Hair follicular keratinocyte (primary cell): ENCODE measurements around the gene MSH5. TPM values are rescaled to one million over a fixed set of nuclear protein-coding genes. Genes with fewer than 3 reads are reported as not detected.

ENCODE experiments used
- total RNA-seq: library from RNA; depleted of rRNA; stranded (reverse); fragments of >200 nt; gene quantifications from 2 replicates; pipeline ENCODE4 v1.2.3, GENCODE V29; 2015

MSH5 gene
- total RNA-seq = 6.2 and 7.4 TPM in 2 replicates

DNA sequence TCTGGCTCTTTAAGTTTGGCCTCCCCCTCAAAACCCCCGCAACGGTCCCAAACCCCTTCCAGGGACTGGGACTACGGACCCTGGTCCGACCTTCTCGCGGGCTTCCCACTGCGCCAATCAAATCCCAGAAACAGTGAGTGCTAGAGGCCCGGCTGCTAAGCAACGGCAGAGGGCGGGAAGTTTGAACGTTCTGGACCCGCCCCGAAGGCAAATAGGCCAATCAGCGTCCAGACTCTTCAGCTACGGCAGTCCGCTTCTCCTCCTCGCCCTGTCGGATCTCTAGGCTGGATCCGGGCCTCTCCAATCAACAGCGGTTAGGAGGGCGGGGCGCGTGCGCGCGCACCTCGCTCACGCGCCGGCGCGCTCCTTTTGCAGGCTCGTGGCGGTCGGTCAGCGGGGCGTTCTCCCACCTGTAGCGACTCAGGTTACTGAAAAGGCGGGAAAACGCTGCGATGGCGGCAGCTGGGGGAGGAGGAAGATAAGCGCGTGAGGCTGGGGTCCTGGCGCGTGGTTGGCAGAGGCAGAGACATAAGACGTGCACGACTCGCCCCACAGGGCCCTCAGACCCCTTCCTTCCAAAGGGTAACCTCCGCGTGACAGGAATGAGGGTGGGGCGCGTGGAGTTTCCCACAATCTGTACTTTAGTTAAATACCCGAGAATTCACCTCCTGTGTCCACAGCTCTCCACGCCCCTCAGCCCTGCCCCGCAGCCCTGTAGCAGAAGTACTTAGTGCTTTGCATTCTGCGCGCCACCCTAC is at the start of gene MSH5:
MSH5 (plus strand) TSS at position 367 of the 758 bp plus-strand sequence. CDS start 462 bp downstream, outside the sequence.

DNA sequence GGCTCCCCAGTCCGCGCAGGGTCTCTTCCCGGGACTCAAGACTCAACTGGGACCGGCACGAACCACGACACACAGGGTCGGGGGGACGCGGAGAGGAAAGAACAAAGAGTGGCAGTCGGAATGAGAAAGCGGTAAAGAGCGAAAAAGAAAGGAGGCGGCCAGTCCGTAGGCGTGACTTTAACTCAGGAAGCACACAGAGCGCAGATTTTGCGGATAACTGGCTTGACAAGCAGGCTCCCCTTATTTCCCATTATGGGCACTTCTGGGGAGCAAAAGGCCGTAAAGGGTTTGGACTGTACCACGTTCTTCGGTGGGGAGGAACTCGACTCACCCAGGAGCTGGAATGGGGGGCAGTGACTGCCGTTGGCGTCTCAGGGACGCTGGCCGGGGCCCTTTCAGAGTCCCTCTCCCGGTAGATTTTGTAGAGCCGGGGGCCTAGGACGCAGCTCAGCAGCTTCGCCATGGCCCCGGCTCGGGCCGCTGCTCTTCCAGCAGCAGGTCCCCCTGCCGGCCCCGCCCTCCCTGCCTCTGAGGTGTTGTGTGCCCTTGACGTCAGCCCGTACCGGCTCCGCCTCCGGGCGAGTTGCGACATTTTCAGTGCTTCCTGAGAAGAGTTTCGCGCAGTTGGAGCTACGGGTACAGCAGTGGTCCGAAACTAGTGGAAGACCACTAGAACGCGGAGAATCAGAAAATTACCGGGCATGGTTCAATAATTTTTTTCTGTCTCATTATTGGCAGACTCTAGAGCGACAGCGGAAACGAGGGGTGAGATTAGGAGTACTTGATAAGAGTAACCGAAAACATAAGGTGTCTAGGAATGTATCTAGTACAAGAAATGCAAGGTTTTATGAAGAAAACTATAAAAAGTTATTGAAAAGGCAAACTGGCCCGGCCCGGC is 36.7 kb upstream of the MSH5 start, which contains the start of gene ABHD16A:
ABHD16A (minus strand) TSS at position 506 of the 898 bp plus-strand sequence; CDS start at position 463, 43 bp downstream.

DNA sequence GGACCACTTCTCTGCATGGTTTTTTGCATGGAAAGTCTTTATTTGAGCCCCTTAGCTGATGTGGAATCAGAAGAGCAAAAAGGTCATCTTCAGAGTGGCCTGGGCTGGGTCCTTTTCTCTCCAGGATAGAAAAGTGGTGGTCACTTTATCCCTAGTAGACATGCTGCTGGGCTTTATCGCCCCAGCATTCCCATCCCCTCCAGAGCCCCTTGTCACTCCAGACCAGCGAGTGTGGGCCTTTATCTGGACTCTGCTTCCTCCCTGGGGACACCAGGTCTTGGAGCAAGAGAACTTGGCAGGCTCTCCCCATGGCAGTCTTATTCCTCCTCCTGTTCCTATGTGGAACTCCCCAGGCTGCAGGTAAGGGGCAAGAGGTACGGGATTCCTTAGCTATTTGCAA is 33.2 kb upstream of the MSH5 start, which contains the start of gene LY6G6F:
LY6G6F (plus strand) TSS at position 268 of the 400 bp plus-strand sequence; CDS start at position 309, 41 bp downstream.

DNA sequence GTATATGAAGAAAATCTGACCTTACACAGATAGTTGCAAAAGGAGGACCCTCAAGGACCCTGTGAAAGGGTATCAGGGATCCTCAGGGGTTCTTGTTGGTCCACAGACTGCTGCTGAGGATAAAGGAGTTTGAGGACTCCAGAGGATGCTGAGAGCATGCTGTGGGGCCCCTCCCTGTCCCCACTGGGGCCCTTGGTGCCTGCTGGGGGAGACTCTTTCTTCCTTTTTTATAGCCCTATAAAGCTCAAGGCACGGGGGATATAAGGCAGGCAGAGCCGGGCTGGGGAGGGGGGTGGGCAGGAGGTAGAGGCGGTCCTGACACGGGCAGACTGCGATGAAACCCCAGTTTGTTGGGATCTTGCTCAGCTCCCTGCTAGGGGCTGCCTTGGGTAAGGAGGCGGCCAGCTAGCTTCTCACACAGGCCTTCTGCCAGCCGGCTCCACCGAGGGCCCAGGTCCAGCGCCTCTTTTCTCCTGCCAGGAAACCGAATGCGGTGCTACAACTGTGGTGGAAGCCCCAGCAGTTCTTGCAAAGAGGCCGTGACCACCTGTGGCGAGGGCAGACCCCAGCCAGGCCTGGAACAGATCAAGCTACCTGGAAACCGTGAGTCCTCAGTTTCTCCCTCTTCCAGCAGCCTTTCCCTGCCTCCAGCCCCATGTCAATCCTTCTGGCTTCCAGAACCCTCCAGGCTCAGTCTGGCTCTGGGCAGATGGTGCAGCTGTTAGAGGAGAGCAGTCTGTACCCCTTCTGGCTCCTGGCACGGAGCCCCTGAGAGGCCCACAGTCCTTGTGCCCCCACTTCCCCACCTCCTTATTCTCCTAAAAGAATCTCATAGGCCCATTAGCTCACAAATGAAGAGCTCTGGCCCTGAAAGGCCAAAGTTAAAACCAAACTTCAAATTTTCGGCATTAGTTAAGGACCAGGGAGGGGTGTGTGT is 24.5 kb upstream of the MSH5 start, which contains the start of gene LY6G6D:
LY6G6D (plus strand) TSS at position 327 of the 937 bp plus-strand sequence; CDS start at position 335, 8 bp downstream.

DNA sequence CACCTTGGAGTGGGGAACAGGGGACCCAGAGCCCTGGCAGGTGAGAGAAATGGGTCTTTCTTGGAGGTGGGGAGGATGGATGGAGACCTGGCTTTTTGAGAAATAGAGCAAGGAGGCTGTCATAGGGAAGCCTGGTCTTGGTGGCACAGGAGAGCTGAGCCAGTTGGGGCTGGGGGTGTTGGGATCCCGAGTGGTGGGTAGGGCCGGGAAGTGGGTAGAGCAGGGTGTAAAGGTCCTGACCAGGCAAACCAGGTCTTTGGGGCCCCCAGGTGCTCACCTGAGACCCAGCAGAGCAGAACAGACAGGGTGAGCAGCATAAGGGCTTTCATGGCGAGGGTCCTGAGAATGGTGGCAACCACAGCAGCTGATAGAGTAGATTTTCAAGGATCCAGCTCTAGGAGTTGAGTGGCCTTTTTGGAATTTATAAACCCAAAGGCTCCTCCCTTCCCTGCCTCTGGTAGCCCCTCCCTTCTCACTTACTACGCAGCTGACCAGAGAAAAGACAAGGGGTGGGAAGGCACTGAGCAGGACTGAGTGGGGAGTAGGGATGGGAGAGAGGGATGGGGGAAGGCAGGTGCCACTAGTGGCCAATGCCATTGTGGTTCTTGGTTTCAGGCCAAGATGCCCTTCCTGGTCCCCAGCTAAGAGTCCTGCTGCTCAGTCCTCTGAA is 18.3 kb upstream of the MSH5 start, which contains the start of gene LY6G6C:
LY6G6C (minus strand) TSS at position 396 of the 670 bp plus-strand sequence; CDS start at position 329, 67 bp downstream.

DNA sequence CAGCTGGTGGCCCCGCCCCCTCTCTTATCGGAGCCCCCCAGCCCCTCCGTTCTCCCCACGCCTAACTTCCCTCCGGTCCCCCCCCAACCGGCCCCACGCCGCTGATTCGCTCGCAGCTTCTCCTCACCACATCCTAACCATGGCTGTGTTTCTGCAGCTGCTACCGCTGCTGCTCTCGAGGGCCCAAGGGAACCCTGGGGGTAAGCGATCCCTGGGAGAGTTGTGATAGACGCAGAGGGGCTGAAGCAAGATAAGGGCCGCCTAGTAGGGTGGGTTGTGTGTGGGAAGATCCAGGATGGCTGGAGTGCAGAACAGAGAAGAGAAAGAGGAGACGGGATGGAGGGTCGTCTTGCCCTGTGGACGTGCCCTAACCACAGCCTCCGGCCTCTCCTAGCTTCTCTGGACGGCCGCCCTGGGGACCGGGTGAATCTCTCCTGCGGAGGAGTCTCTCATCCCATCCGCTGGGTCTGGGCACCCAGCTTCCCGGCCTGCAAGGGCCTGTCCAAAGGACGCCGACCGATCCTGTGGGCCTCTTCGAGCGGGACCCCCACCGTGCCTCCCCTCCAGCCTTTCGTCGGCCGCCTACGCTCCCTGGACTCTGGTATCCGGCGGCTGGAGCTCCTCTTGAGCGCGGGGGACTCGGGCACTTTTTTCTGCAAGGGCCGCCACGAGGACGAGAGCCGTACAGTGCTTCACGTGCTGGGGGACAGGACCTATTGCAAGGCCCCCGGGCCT is 16.4 kb upstream of the MSH5 start, which contains the start of gene MPIG6B:
MPIG6B (plus strand) TSS at position 129 of the 735 bp plus-strand sequence; CDS start at position 140, 11 bp downstream.

DNA sequence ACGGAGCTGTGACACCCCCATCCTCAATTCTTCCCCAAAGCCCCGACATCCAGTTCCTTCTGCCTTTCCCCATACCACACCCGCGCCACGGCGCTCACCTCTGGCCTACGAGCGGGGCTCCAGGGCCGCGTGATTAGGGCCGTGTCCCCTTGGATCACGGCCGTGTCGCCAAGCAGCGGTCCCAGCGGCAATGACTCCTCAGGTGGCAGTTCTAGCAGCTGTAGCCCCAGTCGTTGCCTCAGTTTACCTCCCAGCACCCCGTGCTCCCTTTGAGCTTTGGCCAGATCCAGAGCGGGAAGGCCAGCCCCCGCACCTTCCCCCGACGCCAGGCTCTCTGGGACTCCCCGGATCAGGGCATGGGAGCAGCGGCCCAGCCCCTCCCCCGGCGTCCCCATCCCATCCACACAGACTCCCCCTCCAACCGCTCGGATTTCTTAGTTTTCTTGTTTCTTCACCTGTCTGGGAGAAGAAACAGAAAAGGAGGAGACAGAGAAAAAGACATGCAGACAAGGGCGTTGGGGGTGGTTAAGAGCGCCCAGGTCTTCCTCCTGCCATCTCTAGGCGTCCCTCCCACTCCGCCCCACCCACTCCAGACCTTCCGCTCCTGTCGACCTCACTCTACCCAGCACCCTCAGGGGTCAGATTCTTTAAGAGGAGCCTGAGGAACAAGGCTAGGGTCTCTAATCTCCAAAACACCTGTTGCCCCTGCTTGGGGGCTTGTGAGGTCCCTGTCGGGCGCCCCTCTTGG is 10.9 kb upstream of the MSH5 start, which contains the start of gene DDAH2:
DDAH2 (minus strand) TSS at position 533 of the 748 bp plus-strand sequence; CDS start at position 395, 138 bp downstream.

DNA sequence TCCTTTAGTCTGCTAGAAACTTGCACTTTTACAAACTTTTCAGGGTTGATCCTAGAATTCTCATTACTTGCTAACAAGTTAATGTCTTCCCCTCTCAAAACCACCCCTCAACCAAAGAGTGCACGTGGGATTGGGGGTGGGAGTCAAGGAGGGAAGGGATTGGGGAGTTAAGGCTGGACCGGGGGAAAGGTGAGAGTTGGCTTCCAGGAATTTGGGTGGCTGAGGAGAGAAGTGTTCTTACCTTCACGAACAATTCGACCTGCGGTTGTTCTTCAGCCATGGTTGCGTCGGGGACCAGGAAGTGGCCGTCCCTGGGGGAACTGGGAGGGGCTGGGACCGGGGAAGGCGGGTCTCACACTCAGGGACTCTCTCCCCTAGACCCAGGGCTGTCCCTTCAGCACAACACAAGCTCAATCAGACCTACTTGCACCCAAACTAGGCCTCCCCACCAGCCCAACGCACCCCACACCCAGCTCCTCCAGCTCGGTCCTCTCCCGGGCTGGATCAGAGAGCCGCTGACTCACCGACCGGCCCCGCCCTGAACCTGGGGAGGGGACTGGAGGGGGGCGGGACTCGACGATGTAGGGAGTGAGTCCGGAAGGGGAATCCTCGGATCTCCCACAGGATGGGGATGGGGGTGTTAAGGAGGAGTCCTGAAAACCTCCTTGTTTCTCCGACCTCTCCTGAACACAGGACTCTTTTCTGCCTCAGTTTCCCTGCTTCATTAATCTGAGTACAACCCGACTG is 3.6 kb upstream of the MSH5 start, which contains the start of gene CLIC1:
CLIC1 (minus strand) TSS at position 510 of the 747 bp plus-strand sequence; CDS start at position 280, 230 bp downstream.

DNA sequence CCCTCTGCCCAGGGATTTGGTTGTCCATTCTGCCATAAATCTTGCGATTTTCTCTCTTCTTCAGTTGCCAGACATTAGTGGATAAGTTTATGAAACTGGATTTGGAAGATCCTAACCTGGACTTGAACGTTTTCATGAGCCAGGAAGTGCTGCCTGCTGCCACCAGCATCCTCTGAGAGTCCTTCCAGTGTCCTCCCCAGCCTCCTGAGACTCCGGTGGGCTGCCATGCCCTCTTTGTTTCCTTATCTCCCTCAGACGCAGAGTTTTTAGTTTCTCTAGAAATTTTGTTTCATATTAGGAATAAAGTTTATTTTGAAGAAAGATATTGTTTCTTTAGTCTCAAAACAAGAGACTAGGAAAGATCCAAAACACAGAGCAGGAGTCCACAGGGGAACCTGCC is 22.6 kb downstream of the MSH5 start, which contains the start of gene SAPCD1:
SAPCD1 (plus strand) TSS at position 301 of the 400 bp plus-strand sequence. CDS start 399 bp downstream, outside the sequence.

DNA sequence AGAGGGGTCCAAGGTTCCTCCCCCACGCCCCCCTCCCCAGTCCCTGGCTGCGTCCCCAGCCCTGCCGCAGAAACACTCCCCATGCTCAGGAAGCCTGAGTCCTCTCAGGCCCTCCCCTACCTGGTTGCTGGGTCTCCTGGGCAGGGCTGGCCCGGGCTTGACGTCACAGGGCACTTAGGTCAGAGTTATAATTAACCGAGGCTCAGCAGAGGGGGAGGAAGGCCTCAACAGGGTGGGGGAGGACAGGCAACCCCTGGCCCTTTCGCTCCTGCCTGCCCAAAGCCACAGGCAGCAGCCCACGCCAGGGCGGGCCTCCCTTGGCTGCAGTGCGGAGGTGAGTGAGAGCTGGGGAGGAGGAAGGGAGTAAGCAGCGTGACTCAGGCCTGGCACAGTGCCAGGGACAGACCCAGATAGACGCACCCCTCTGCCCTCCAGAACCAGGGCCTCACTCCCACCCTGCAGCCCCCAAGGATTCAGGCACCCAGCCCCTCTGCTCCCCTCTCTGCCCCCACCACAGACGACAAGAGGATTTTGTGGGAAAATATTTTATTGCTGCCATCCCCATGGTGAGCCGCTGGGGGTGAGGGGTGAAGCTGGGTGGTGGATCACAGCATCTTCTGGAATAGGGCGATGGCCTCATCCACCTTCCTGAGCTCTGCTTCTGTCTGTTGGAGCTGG is 37.3 kb downstream of the MSH5 start, which contains the start of gene VWA7:
VWA7 (minus strand) TSS at position 340 of the 678 bp plus-strand sequence. CDS start 549 bp downstream, outside the sequence.

DNA sequence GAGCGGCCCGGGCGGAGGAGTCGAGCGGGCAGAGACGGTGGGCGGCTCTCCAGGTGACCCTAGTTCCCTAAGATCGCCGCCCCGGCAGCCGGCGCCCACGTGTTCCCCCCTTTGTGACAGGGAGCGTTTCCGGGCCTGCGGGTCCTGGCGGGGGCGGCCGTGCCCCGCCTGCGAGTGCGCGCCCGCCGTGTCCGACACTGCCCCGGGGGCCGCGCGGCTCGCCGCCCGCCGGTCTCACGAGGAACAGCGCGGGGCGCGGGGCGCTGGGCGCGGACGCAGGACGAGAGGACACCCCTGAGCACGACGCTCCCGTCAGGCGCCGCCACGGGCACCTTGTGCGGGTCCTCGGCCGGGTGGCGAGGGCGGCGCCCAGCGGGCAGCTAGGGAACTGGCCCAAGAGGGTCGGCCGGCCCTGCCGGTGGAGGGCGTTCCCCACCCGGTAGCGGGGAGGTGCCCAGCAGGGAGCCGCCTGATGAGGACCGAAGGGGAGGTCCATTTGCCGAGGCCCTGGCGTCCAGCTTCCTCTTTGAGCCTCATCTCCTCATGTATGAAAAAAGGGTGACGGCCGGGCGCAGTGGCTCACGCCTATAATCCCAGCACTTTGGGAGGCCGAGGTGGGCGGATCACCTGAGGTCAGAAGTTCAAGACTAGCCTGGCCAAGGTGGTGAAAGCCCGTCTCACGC is 56.0 kb downstream of the MSH5 start, which contains the start of gene VARS1:
VARS1 (minus strand) TSS at position 137 of the 683 bp plus-strand sequence. CDS start 535 bp downstream, outside the sequence.

DNA sequence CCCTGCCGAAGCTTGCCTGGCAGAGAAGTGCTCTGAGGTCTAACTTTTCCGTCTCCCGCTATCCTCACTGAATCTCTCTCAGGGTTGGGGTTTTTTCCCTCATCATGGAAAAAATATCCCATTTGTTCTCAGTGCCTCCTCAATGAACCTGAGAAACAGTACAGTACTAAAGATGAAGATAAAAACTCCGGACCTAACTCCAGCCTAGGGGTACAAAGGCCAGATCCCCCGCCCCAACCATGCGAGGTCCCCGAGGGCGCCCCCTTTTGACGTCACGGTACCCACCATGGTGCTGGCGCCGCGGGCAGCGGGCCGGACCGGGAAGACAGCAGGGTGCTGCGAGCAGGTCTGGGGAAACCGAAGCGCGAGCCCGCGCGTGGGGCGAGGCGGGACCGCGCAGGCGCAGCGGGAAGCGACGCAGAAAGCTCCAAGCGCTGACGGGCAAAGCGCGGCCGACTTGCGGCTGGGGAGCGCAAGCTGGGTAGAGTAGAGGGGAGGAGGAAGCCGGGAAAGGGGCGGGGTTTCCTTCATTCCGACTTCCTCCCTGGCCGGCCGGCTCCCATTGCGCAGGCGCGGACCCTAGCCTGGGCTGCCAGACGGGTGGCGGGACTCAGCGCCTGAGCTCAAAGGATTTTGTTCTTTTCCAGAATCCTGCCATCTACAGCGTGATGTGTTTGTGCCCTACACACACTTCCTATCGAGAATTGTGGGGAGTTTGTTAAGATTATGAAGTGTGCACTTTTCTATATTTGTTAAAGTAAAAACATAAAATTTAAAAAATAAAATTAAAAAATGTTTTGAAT is 66.9 kb downstream of the MSH5 start, which contains the start of gene LSM2:
LSM2 (minus strand) TSS at position 497 of the 803 bp plus-strand sequence; CDS start at position 288, 209 bp downstream.

